ENCODE data around the gene GREB1L.
"Not testable (repeated sequence)": the region's sequence is repeated elsewhere in the genome, so short reads cannot be mapped to it uniquely, and the experiment has no call there.

Gene GREB1L

DNA sequence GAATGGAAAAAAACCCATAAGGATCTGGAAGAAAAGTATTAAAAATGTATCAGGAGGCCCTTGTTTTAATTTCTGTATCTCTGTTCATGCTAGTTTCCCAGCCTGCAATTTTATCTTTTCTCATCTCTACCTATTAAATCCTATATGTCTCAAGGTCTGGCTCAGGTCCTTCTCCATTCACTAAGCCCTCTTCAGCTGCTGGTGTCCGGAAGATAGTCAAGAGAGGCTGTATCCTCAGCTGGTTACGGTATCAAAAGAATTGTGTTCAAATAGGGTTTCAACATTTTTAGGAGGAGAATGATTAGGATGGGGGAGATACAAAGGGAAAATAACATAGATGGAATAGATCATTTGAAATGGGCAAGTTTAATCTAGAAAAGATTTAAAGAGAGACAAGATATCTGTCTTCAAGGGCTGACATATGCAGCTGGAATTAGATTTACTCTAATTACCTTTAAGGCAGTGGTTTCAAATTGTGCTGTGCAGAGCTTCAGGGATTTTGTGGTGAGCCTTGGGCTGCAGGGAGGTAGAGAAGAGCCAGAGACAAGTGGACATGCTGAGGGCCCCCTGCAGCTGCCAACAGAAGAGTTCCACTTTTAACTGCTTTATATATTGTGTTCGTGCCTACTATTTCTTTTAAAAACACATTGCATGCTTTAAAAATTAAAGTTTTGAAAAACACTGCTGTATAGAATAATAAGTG is 24.1 kb downstream of the GREB1L start:
- no peak for DNase-seq

DNA sequence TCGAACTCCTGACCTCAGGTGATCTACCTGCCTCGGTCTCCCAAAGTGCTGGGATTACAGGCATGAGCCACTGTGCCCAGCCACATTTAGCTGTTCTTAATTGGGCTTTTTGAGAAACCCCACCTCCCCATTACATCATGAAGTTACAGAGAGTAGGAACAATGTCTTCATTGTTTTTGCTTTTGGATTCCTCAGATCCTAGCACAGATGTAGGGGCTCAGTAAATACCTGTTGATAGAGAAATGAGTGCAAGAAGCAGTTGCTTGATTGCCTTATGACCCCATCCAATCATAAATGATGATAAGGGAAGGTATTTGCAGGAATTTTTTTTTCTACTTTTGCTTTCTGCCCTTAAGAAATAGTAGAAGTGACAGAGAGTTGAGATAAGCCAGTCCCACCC is 25.4 kb downstream of the GREB1L start:
- no peak for DNase-seq

DNA sequence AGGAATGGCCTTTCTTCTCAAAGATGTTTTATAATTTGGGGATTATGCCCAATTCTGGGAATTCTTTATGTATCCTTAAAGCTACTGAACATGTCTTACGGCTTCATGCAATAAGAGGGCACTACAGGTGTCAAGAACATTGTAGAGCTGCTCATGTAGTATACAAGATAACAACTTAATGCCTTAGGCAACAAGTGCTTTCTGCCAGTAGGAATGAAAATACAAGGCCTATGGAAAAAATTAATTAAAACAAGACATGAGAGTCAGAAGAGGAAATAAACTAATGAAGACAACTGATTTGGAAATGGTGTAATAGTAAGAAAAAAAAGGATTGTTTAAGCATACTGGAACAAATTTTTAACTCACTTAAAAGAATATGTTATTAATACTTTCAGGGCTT is 27.3 kb downstream of the GREB1L start:
- no peak for DNase-seq

DNA sequence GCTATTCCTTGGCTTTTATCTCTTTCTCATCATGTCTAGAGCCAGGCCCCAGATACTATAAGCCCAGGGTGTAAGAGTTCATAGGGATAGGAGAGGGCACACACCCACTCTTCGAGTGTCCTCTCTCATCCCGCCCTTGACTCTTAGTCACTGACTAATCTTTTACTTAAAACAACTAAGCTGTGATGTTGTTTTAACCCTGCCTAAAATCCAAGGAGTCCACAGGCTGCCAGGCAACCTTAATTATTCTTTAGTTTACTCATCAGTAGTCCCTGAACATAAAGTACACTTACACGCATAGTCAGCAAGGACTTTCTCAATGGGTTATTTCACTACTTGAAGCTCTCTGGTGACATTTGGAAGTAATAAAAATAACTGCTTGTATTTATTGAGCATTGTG is 28.4 kb downstream of the GREB1L start:
- DNase-seq = no peak

DNA sequence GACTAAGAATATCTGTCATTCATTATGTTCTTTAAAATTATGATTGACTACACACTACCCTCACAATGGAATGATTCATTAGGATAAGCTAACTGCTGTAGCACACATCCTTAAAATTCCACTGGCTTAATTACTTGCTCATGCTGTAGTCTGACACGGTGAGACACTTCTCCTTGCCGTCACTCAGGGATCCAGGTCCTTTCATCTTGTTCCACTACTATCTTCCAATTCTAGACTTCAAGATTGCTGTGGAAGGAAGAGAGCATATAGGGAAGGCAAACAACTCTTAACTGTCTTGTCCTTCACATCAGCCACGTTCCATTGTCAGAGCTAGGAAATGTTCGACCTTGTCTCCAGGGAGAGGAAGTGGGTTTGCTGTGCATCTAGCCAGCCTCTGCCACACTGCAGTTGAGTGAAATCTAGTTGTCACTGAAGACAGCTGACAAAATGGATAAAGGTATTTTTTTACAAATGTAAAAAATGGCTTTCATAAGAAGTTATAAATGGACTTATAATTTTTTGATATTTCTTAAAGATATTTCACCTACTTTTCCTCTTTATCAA is 30.1 kb downstream of the GREB1L start:
- no peak for DNase-seq

DNA sequence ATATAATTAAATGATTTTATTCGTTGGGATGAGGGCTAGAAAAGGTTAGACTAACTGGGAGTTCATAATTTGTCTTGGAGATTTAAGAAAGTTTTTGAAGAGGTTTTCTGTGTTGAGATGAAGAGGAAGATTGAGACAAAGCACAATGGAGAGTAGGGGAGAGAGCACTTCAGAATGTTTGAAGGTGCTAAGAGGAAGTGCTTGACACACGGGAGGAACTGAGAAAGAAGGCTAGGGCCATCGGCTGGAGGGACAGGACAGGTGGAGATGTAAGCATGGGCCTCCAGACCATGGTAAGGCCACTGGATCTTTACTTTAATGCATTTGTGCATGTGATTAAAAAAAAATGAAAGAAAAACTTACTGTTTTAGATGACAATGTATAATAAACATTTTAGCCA is 31.5 kb downstream of the GREB1L start:
- peak; percentile 13 for DNase-seq

DNA sequence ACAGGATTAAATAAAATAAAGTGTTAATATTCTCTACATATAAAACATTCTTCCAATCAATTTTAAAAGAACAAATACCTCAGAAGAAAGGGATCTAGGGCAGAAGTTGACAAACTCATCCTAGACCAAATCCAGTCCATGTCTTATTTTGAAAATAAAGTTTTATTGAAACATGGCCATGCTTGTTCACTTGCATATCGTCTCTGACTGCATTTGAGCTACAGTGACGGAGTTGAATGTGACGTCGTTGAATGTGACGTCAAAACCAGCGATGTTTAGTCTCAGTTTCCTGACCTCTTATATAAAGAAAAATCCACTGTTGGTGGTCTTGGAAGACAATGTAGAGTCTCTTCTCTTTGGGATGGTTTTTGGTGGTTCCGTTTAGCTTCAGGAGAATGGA is 33.6 kb downstream of the GREB1L start:
- DNase-seq = no peak

DNA sequence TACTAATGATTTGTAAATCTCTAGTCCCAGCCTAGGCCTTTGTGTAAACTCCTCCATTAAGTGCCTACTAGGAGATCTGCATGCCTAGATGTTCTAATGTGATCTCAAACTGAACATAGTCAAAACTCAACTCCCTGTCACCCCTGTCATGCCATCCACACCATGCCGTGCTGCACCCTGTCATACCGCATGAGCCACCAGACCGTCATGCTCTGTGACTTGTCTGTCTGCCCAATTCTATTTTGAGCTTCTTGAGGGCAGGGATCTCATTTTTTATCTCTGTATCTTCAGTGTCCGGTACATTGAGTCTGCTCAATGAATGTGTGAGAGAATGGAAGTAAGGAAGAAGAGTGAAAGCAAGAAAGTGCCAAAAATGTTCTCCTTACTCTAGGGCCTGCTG is 35.5 kb downstream of the GREB1L start:
- no peak for DNase-seq

DNA sequence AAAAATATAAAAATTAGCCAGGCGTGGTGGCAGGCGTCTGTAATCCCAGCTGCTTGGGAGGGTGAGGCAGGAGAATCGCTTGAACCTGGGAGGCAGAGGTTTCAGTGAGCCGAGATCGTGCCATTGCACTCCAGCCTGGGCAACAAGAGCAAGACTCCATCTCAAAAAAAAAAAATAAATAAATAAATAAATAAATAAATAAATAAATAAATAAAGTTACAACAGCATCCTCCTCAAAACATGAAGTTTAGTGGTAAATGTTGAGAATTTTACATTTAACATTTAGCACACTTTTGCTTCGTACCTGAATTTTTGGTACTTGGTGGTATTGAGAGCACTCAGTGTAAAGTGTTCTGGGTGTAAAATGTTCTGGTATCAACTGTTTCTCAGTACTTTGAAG is 36.2 kb downstream of the GREB1L start:
- DNase-seq = not testable (repeated sequence)

DNA sequence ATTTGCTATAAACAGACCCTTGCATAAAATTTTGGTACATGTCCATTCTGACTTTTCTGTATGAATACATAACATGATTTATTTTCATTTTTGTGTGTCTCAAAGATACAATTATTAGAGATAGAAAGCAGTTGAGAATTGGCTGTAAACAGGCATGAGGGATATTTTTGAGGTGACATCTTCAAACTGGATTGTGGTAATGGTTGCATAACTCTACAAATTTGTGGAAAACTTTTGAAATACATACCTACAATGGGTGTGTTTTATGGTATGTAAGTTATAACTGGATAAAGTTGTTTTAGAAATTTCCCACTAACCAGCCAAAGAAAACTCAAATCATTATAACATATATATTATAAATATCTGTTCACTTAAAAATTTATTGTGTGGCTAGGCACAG is 39.6 kb downstream of the GREB1L start:
- no peak for DNase-seq

DNA sequence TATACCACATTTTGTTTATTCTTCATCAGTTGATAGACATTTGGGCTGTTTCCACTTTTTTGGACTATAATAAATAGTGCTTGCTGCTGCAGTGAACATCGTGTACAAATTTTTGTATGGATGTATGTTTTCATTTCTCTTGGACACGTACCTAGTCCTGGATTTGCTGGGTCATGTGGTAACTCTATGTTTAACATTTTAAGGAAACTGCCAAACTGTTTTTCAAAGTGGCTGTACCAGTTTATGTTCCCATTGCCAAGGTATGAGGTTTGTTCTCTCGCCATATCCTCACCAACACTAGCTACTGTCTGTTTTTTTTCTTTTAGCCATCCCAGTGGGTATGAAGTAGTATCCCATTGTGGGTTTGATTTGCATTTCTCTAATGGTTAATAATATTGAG is 42.5 kb downstream of the GREB1L start:
- DNase-seq = no peak

DNA sequence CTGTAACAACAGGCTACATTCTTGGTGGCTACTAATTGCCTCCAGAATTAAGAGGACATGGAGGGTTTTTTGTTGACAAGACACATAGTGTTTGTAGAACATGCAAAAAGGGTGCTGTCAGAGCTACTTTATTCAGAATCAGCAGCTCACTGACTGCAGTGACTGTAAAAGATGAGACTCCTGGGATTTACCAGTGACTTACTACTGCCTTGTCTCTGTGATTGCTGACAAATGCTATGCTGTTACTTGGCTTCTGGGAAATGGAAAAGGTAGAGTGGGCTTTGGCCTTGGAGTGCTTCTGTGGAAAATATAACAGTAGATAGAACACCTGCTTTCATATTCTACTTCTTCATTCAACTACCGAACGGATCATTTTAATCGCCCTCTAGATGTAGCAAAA is 47.8 kb downstream of the GREB1L start:
- DNase-seq = no peak

DNA sequence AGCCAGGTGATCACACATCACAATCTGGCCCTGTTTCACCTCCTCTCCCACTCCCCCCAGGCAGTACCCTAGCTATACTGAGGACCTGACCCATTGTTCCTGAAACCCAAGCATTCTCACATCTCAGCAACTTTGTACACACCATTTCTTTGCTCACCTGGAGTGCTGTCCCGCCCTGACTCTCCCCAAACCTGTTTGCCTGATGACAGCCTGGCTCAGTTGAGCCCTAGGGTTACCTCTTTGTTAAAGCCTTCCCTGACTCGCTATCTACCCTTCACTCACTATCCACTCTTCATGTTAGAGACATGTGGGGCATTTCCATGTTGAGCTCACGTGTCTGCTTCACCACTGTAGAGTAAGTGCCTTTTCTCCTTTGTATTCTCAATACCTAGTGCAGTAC is 49.1 kb downstream of the GREB1L start:
- no peak for DNase-seq

DNA sequence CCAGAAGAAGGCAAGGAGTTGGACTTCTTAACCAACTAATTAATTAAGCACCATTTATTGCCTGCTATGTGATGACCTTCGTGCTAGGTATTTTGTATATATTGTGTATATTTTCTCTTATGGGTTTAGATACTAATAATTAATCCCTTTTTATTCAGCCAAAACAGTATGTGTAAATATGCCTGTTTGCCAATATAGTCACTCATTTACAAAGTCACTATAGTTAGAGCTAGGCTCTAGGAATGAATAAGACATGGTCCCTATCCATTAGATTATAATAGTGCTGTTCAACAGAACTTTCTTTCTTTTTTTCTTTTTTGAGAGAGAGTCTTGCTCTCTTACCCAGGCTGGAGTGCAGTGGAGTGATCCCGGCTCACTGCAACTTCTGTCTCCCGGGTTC is 51.4 kb downstream of the GREB1L start:
- no peak for DNase-seq

DNA sequence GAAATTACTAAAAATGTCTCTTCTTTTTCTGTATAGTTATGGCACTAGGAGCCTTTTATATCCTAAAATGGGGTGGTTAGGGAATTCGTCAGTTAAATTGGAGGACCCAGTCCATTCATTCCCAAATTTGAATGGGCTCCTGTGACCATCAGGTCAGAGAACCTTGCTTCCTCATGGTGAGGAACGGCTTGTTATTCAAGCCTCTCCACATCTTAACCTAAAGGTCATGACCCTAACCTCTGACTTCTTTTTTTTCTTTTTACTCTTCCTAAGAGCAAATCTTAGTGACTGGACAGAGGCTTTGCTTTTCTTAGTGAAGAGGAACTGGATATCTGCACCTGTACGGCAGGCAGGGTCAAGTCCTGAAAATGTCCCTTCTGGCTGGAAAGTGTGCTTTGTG is 53.1 kb downstream of the GREB1L start:
- DNase-seq = no peak

DNA sequence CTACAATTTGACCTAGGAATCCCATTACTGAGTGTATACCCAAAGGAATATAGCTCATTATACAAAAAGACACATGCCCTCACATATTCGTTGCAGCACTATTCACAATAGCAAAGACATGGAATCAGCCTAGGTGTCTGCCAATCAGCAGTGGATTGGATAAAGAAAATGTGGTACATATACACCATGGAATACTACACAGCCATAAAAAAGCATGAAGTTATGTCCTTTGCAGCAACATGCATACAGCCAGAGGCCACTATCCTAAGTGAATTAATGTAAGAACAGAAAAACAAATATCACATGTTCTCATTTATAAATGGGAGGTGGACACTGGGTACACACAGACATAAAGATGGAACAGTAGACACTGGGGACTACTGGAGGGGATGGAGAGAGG is 54.0 kb downstream of the GREB1L start:
- DNase-seq = no peak

DNA sequence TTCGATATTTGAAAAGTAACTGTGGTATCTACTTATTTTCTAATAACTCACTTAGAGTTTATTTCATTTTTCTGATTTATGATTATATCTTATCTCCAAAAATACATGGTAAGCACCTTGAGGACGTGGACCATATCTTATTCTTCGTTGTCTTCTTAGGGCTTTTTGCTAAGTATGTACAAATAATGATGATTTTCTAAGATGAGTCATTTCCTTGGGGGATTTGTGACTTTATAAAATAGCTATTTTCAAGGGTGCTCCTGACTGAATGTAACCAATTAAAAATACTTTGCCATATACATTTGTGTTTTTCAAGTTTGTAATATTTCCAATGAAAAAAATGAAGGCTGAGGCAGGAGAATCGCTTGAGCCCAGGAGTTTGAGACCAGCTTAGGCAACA is 56.3 kb downstream of the GREB1L start:
- DNase-seq = no peak

DNA sequence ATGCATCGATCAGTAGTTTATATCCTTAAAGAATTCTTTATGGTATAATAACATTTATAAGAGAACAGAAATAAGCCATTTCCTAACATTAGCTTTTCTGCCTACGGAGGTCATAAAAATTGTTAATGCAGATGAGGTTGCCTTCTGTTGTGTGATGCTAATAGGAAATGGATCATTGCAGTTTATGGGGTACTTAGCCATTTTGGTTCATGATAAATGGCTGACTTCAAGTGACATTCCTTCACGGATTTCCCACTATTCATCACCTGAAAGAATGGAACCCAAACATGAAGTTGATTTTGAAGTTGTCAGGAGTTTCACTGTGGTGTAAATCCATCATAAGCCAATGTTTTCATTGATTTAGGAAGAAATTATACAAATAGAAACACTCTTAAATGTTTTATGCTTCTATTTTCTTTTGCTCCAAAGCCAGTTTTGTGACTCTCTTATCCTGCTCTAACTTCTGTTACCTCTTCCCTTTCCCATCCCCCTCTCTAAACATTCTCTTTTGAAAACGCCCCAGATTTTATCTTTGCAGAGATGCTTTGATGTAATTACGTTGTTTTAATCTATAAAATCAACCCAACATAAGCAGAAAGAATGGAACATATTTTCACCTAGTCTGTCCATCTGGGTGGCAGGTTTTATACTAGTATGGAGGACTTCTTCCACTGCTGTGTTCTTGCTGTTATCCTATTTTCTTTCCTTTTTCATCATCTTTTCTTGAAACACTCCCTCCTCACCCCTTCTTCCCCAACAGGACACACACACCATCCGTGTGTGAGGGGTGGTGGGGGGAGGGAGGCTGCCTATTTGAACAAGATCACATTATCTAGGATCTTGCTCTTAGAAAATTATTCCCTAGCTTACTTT is 58.2 kb downstream of the GREB1L start:
- DNase-seq = no peak

DNA sequence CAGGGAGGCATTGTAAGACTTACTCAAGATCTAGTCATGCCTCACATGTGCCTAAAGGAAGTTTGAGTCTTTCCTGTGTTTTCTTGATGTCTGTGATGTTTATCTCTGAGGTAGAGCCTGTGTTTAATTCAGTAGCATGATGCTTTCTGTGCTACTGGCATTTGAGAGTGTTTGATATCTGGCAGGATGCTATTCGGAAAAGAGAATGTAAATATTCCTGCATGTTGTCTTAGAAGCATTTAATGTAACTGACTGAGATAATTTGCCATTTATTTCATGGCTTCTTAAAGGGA is 58.8 kb downstream of the GREB1L start:
- no peak for DNase-seq

DNA sequence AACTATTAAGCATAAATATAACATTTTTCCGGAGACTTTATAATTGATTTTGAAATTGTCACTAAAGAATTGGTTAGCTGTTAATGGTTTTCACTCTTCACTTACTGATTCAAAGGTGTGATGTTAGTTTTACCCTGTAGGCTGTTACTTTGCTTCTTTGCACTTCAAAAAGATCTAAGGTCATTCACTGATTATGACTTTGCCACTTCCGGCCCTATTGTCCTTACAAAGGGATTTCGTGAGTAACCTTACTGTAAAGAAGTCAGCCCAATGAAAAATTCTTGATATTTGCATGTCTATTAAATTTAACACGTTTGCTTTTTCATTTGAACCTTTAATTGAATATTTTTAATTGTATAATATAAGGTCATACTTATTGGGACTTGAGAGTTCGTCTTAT is 61.4 kb downstream of the GREB1L start:
- DNase-seq = no peak

DNA sequence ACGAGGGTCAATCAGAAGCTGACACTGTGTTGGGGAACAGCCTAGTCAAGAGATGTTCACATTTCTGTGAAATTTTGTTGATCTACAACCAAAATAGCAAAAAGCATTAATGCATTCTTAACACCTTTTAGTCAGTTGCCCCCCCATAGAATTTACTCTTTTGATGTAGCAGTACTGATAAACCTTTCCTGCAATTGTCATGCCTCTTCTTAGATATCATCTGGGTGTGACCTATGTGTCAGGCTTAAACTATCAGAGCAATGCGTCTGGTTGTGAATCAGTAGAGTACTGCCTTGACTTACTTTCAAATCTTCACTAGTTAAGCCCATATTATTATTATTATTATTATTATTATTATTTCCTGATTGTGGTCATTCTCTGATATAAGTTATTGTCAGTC is 61.9 kb downstream of the GREB1L start:
- no peak for DNase-seq

DNA sequence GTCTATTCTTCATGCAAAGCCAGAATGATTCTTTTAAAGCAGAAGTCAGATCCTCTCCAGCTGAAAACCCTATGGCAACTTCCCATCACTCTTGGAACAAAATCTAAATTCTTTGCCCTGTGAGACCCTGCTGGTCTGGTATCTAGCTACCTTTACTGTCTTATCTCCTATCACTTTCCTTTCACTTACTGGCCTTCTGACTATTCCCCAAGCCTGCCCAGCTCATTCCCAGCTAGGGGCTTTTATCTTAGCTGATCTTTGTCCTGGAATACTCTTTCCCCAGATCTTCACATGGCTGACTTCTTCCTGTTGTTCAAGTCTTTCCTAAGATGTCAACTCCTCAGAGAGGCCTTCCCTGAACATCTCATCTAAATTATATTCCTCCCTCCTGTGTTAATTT is 63.6 kb downstream of the GREB1L start:
- DNase-seq = no peak

DNA sequence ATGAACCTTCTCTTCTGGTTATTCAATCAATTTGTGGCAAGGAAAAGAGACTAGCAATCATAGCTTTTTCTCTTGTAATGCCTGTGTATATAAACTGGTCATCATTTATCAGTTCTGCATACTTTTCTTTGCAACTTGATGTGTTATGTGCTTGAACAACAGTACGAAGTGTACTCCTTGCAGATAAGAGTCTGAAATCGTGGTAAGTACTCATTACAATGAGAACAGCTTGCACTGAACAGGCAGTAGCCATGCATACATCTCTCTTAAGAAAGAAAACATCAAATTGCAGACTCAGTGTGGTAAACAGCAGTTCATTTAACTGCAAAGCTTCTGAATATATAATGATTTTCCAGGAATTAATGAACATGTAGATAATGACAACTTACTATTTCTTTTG is 64.3 kb downstream of the GREB1L start:
- no peak for DNase-seq

DNA sequence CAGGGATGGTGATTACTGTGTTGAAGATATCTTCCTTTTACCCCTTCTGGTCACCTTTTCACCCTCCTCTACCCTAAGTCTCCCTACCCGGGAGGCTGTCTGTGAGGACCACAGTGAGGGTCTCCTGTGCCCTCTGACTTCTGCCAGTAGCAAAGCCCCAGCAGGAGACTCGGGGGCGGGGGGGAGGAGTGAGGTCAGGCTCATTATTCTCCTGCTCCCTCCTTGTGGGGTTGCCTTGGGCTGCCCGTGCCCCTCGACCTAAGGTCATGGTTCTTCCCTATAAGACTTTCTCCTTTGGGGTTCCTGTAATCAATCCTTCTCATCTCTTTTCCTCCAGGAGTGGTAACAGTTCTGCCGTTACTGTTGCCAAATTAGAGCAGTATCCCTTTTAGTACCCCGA is 65.5 kb downstream of the GREB1L start:
- DNase-seq = no peak

DNA sequence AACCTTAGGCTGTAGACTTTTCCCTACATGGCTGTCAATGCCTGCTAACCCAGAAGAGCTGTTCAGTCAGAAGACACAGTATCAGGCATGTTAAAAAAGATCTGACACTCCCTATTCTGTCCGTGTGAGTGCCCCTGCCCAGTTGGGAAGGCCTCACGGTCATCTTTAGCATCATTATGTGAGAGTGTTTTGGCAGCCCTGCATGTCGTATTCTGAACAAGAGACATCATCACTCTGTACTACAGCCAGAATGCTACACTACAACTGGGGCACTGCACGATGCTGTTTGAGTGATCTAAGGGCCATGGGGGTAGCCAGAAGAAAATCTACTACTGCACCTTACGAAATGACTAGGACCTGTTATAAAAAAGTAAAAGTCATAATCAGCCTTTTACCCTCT is 67.2 kb downstream of the GREB1L start:
- no peak for DNase-seq
